KMS-11 (cell line): ENCODE data around the gene KCNJ6.

ENCODE experiments used
- H2AFZ ChIP-seq: fragments of 200-600 bp; sonication (generic); 2 replicates; pipeline ENCODE4 v1.6.1; 2016; ENCODE audit warnings: antibody characterized with exemption, mixed run types, low read depth
- H3K27ac ChIP-seq: fragments of 200-600 bp; sonication (generic); 2 replicates; pipeline ENCODE4 v1.6.1; 2016; ENCODE audit warnings: mild to moderate bottlenecking, mixed run types
- H3K27me3 ChIP-seq: fragments of 200-600 bp; sonication (generic); 2 replicates; pipeline ENCODE4 v1.6.1; 2017; ENCODE audit warnings: mild to moderate bottlenecking, low read depth, mixed run types, moderate library complexity; ENCODE audit not compliant: insufficient read depth
- H3K36me3 ChIP-seq: fragments of 200-600 bp; sonication (generic); 2 replicates; pipeline ENCODE4 v1.6.1; 2017; ENCODE audit warnings: mild to moderate bottlenecking, mixed run types; ENCODE audit not compliant: insufficient read depth
- H3K4me1 ChIP-seq: fragments of 200-600 bp; sonication (generic); 2 replicates; pipeline ENCODE4 v1.6.1; 2016; ENCODE audit warnings: mild to moderate bottlenecking, low read depth, mixed run types; ENCODE audit not compliant: poor library complexity, severe bottlenecking
- H3K4me2 ChIP-seq: fragments of 200-600 bp; sonication (generic); 2 replicates; pipeline ENCODE4 v1.7.0; 2016; ENCODE audit warnings: mild to moderate bottlenecking, mixed run types
- H3K4me3 ChIP-seq: fragments of 200-600 bp; sonication (generic); IDR thresholded peaks from 2 replicates; pipeline ENCODE4 v1.6.1; 2017; ENCODE audit warnings: low read depth, low read length, mixed read lengths; ENCODE audit not compliant: insufficient read depth
- H3K79me2 ChIP-seq: fragments of 200-600 bp; sonication (generic); 2 replicates; pipeline ENCODE4 v1.6.1; 2016; ENCODE audit warnings: low read depth, mixed run types; ENCODE audit not compliant: insufficient read depth
- H3K9ac ChIP-seq: fragments of 200-600 bp; sonication (generic); 2 replicates; pipeline ENCODE4 v1.6.1; 2016; ENCODE audit warnings: mild to moderate bottlenecking, mixed run types
- H4K20me1 ChIP-seq: fragments of 200-600 bp; sonication (generic); 2 replicates; pipeline ENCODE4 v1.6.1; 2016; ENCODE audit warnings: mild to moderate bottlenecking, mixed run types; ENCODE audit not compliant: insufficient read depth
- TF ChIP-seq, protein P1 (sequence below): fragments of 200-600 bp; sonication (generic); conservative IDR thresholded peaks from 2 replicates; pipeline ENCODE4 v1.6.1; 2017; ENCODE audit warnings: low read depth, mild to moderate bottlenecking, antibody characterized with exemption, low read length, moderate library complexity, mixed read lengths

Gene KCNJ6

DNA sequence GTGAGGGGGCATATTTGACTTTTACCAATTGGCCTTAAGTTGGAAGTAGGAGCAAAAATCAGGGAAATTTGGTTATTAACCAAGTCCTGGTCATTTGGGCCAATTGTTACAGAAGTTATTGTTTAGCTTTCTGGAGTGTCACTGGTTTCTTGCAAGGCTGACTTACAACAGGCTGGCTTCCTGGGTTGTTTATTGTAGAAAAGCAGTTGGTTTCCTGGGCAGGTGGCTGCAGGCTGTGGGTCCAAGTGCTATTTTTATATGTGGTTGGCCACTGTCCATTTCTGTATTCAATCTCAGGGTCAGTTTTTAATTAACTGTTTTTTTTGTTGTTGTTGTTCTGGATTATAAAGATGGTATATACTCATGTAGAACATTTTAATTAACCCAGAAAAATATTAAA, 174.1 kb downstream of the KCNJ6 start:
- peak overlapping the region; percentile 26; the same call in 1 of the 2 replicates for H3K4me2 ChIP-seq
- no peak overlapping the region for H2AFZ ChIP-seq
- no peak overlapping the region for H3K9ac ChIP-seq
- TF ChIP-seq, protein P1, sequence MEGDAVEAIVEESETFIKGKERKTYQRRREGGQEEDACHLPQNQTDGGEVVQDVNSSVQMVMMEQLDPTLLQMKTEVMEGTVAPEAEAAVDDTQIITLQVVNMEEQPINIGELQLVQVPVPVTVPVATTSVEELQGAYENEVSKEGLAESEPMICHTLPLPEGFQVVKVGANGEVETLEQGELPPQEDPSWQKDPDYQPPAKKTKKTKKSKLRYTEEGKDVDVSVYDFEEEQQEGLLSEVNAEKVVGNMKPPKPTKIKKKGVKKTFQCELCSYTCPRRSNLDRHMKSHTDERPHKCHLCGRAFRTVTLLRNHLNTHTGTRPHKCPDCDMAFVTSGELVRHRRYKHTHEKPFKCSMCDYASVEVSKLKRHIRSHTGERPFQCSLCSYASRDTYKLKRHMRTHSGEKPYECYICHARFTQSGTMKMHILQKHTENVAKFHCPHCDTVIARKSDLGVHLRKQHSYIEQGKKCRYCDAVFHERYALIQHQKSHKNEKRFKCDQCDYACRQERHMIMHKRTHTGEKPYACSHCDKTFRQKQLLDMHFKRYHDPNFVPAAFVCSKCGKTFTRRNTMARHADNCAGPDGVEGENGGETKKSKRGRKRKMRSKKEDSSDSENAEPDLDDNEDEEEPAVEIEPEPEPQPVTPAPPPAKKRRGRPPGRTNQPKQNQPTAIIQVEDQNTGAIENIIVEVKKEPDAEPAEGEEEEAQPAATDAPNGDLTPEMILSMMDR, result no peak
- peaks cover 20% of the 10 kb centered on the region for H3K4me1 ChIP-seq
- no peaks in the 10 kb centered on the region for H3K27me3 ChIP-seq
- H4K20me1 ChIP-seq, result no peaks in the 10 kb centered on the region
- H3K4me3 ChIP-seq, result no peak overlapping the region
- no peak overlapping the region for H3K27ac ChIP-seq
- H3K36me3 ChIP-seq, result no peaks in the 10 kb centered on the region
- no peaks in the 10 kb centered on the region for H3K79me2 ChIP-seq

DNA sequence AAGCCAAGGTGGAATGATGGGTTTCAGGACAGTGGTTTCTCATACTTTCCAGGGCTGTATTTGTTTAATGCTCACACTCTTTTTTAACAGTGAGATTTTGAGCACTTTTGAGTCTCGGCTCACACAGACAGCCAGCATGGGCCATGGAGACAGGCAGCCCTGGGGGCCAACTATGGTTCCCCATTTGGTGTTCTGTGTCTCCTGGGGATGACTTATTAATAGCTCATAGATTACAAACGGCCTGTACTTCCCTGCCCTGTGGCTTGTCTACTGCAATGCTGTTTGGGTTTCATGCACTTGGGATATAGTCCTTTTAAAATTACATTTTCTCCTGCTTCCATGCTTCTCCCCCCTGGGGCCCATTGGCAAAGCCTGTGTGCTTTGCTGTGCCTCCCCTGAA, 178.3 kb downstream of the KCNJ6 start:
- no peak overlapping the region for H2AFZ ChIP-seq
- H3K9ac ChIP-seq, result no peak overlapping the region
- H3K36me3 ChIP-seq, result no peaks in the 10 kb centered on the region
- no peak overlapping the region for H3K27ac ChIP-seq
- no peak overlapping the region for H3K4me3 ChIP-seq
- H3K4me1 ChIP-seq, result peaks cover 20% of the 10 kb centered on the region
- H3K79me2 ChIP-seq, result no peaks in the 10 kb centered on the region
- no peaks in the 10 kb centered on the region for H4K20me1 ChIP-seq
- H3K4me2 ChIP-seq, result no peak overlapping the region
- H3K27me3 ChIP-seq, result no peaks in the 10 kb centered on the region
- TF ChIP-seq, protein P1, result no peak

DNA sequence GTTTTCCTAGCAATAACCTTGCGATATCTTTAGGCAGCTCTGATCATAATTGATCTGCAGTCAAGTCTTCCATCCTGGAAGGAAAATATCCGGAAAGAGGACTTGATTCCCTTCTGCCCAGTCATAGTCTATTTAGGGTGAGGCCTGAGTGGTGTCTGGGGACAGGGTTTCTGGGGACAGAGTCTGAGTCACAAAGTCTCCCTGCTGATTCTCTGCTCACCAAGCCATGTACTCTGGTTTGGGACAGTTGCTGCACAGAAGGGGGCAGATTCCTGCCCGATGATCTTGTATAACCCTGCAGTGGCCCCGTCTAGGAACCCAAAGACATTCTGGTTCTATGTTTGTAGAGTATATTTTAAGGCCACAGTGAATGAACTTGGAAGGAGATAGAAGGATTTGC, 178.8 kb downstream of the KCNJ6 start:
- H3K4me1 ChIP-seq, result peaks cover 15% of the 10 kb centered on the region
- no peaks in the 10 kb centered on the region for H3K79me2 ChIP-seq
- no peak overlapping the region for H2AFZ ChIP-seq
- no peak overlapping the region for H3K9ac ChIP-seq
- H3K4me3 ChIP-seq, result no peak overlapping the region
- H3K4me2 ChIP-seq, result no peak overlapping the region
- no peaks in the 10 kb centered on the region for H4K20me1 ChIP-seq
- no peaks in the 10 kb centered on the region for H3K36me3 ChIP-seq
- TF ChIP-seq, protein P1, result no peak
- no peak overlapping the region for H3K27ac ChIP-seq
- no peaks in the 10 kb centered on the region for H3K27me3 ChIP-seq

DNA sequence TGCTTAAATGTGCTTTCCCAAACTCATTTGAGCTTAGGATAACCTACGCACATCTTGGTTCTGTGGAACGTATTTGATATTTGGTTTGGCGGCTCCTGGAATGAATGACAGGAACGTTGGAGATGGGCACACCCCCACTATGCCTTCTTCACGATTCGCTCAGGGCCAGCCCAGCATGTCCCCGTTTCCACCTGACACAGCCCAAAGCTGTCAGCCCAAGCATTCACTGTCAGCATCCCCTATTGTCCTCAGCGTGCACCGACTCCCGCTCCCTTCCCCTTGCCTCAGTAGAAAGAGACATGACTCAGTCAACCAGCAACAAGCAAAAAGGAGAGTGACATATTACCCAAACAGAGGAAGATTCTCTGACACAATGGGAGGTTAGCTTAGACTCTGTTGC, 181.4 kb downstream of the KCNJ6 start:
- Histone ChIP-seq H4K20me1 (no peaks in the 10 kb centered on the region), H3K4me2 (no peak overlapping the region), H3K27me3 (no peaks in the 10 kb centered on the region), H3K79me2 (no peaks in the 10 kb centered on the region), H3K27ac (no peak overlapping the region), H3K36me3 (no peaks in the 10 kb centered on the region), H3K4me1 (no peaks in the 10 kb centered on the region), H3K9ac (no peak overlapping the region), H2AFZ (no peak overlapping the region), H3K4me3 (no peak overlapping the region)
- TF ChIP-seq, protein P1, result no peak
